Esophagus squamous epithelium (tissue), 4 donors: ENCODE data around the gene L2HGDH.

ENCODE experiments used
- CTCF ChIP-seq, 6 experiments: fragments of 450-650 bp in 4 of 6; fragments of 200-600 bp in 2 of 6; sonication (generic) in 2 of 6; IDR thresholded peaks; one replicate each; pipeline ENCODE4 v1.5.1; 2016 to 2019; ENCODE audit warnings: antibody characterized with exemption in 6 of 6, mild to moderate bottlenecking in 4 of 6, moderate library complexity in 4 of 6
- POLR2A ChIP-seq, 4 donors: fragments of 450-650 bp; IDR thresholded peaks; one replicate each; pipeline ENCODE4 v1.6.1; 2017; ENCODE audit warnings: antibody characterized with exemption in 4 of 4, mild to moderate bottlenecking in 4 of 4, moderate library complexity in 3 of 4

GRCh38 chr14:50228313-50228712 is 83.7 kb downstream of the L2HGDH start:
- TF ChIP-seq CTCF (IDR thresholded peaks at IDR 0.05) (no peak), POLR2A (IDR thresholded peaks at IDR 0.05) (no peak)
